Erythroblast (primary cell): Measurements from ENCODE around the gene COQ8B.

Experiments
- GATA1 ChIP-seq: IDR thresholded peaks from 2 replicates; pipeline ENCODE4 v1.6.1; 2011; ENCODE audit warnings: low read depth, mild to moderate bottlenecking, control low read depth, low read length, moderate library complexity
- POLR2A ChIP-seq: IDR thresholded peaks from 2 replicates; pipeline ENCODE4 v1.6.1; 2011; ENCODE audit warnings: mild to moderate bottlenecking, low read length

DNA sequence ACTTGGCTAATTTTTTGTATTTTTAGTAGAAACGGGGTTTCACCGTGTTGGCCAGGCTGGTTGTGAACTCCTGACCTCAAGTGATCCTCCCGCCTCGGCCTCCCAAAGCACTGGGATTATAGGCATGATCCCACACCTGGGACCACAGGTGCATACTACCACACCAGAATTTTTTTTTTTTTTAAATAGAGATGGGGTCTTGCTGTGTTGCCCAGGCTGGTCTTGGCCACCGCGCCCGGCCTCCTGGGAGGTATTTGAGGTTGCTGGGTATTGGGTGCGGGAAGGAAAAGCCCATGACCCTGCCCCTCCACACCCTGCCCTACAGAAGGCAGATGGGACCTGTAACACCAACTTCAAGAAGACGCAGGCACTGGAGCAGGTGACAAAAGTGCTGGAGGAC lies 20.0 kb upstream of the COQ8B start:
- TF ChIP-seq POLR2A (no peak), GATA1 (no peak)
